Tibial artery (tissue), 4 donors: ENCODE results near the gene PARP9.

ENCODE experiments used
- DNase-seq, 2 donors: peaks; one replicate each; pipeline ENCODE4 v3.0.0-alpha.2; 2019
- H3K27ac ChIP-seq, 2 donors: fragments of 200-600 bp; sonication (generic) in 1 of 2; 1 replicate in 1 of 2; 2 replicates in 1 of 2; pipeline ENCODE4 v1.5.1; 2018 to 2019; ENCODE audit warnings: mild to moderate bottlenecking in 1 of 2
- H3K27me3 ChIP-seq, 2 donors: fragments of 200-600 bp; sonication (generic) in 1 of 2; one replicate each; pipeline versions ENCODE4 v1.5.1 to v1.6.0; 2016 to 2019
- H3K36me3 ChIP-seq, 3 donors: fragments of 200-600 bp; sonication (generic) in 2 of 3; one replicate each; pipeline ENCODE4 v1.5.1; 2016 to 2019; ENCODE audit warnings: mild to moderate bottlenecking in 2 of 3
- H3K4me1 ChIP-seq, 4 donors: fragments of 200-600 bp; sonication (generic) in 2 of 4; 1 replicate in 3 of 4; 2 replicates in 1 of 4; pipeline ENCODE4 v1.5.1; 2016 to 2019
- H3K4me3 ChIP-seq, 2 donors: fragments of 200-600 bp; sonication (generic) in 1 of 2; 1 replicate in 1 of 2; 2 replicates in 1 of 2; pipeline ENCODE4 v1.5.1; 2018 to 2019; ENCODE audit warnings: mild to moderate bottlenecking in 2 of 2
- H3K9me3 ChIP-seq, 3 donors: fragments of 200-600 bp; sonication (generic) in 1 of 3; one replicate each; pipeline ENCODE4 v1.5.1; 2016 to 2019
- CTCF ChIP-seq, 2 experiments: fragments of 200-600 bp in 1 of 2; fragments of 450-650 bp in 1 of 2; IDR thresholded peaks; one replicate each; pipeline ENCODE4 v1.5.1; 2017 to 2019; ENCODE audit warnings: antibody characterized with exemption in 2 of 2, mild to moderate bottlenecking in 1 of 2, moderate library complexity in 1 of 2
- intact Hi-C: fragments of 100-400 bp; cut with DNase I; formaldehyde crosslinking; loops from one replicate; pipeline ENCODE4 v1.15.0; 2023; ENCODE audit warnings: low total_unique reads

Gene PARP9

GRCh38 chr3:122520861-122521260 is 43.2 kb downstream of the PARP9 start:
- no peak for DNase-seq
- no peak for TF ChIP-seq CTCF (IDR thresholded peaks at IDR 0.05)
- Histone ChIP-seq H3K9me3 (no peaks in the 10 kb centered on the region), H3K27ac (no peak overlapping the region), H3K36me3 (no peaks in the 10 kb centered on the region), H3K27me3 (no peaks in the 10 kb centered on the region), H3K4me3 (no peak overlapping the region), H3K4me1 (no peaks in the 10 kb centered on the region)
- intact Hi-C loops, result no loop called here

GRCh38 chr3:122519693-122520092 is 44.4 kb downstream of the PARP9 start:
- no peak overlapping the region for H3K27ac ChIP-seq
- H3K9me3 ChIP-seq, result no peaks in the 10 kb centered on the region
- no peaks in the 10 kb centered on the region for H3K36me3 ChIP-seq
- no peak for DNase-seq
- H3K27me3 ChIP-seq, result no peaks in the 10 kb centered on the region
- no peak for TF ChIP-seq CTCF (IDR thresholded peaks at IDR 0.05)
- H3K4me1 ChIP-seq, result peaks cover 0 to 4% (median 0%) of the 10 kb centered on the region in 4 donors
- intact Hi-C loops, result loop anchor here (10.0 kb wide), 1 partner anchor 55 kb away; no protein-coding TSS in a partner anchor
- no peak overlapping the region for H3K4me3 ChIP-seq

GRCh38 chr3:122516846-122517360 is 47.2 kb downstream of the PARP9 start:
- Histone ChIP-seq H3K27ac (no peak overlapping the region), H3K4me3 (no peak overlapping the region), H3K9me3 (no peaks in the 10 kb centered on the region), H3K36me3 (no peaks in the 10 kb centered on the region), H3K27me3 (no peaks in the 10 kb centered on the region), H3K4me1 (peaks cover 0 to 18% (median 11%) of the 10 kb centered on the region in 4 donors)
- no peak for DNase-seq
- no peak for TF ChIP-seq CTCF (IDR thresholded peaks at IDR 0.05)
- intact Hi-C loops, result loop anchor here (10.0 kb wide), 1 partner anchor 52 kb away; no protein-coding TSS in a partner anchor

- no peak for DNase-seq
- intact Hi-C loops, result loop anchor here (10.0 kb wide), 1 partner anchor 51 kb away; no protein-coding TSS in a partner anchor
Measured at GRCh38 chr3:122515870-122516269, 48.2 kb downstream of the PARP9 start.

GRCh38 chr3:122515020-122515468 is 49.1 kb downstream of the PARP9 start:
- Histone ChIP-seq H3K4me3 (peak overlapping the region; percentile 89 to 95), H3K9me3 (no peaks in the 10 kb centered on the region), H3K4me1 (peaks cover 0 to 28% (median 13%) of the 10 kb centered on the region in 4 donors), H3K36me3 (no peaks in the 10 kb centered on the region), H3K27me3 (no peaks in the 10 kb centered on the region), H3K27ac (peak overlapping the region; percentile 96 to 98)
- TF ChIP-seq CTCF (IDR thresholded peaks at IDR 0.05), result no peak
- intact Hi-C loops, result loop anchor here (10.0 kb wide), 1 partner anchor 50 kb away; no protein-coding TSS in a partner anchor
- DNase-seq, result no peak

More at GRCh38 chr3:122515870-122516269, 48.2 kb downstream of the PARP9 start:
- Histone ChIP-seq H3K4me1 (peaks cover 0 to 28% (median 12%) of the 10 kb centered on the region in 4 donors), H3K4me3 (no peak overlapping the region), H3K36me3 (no peaks in the 10 kb centered on the region), H3K27me3 (no peaks in the 10 kb centered on the region), H3K9me3 (no peaks in the 10 kb centered on the region), H3K27ac (no peak overlapping the region)
- no peak for TF ChIP-seq CTCF (IDR thresholded peaks at IDR 0.05)
